SK-N-SH treated with all-trans-retinoic acid at 6 μM for 48 hours (cell line): ENCODE measurements around the gene TBXAS1.

Source experiments
- CSDC2 ChIP-seq: fragments of 250-450 bp; sonication (Bioruptor Pico); IDR thresholded peaks from 2 replicates; pipeline ENCODE4 v1.5.0; 2020; ENCODE audit warnings: mild to moderate bottlenecking, moderate library complexity
- OSR1 ChIP-seq: fragments of 250-450 bp; sonication (Bioruptor Pico); IDR thresholded peaks from 2 replicates; pipeline ENCODE4 v1.8.0; 2022; ENCODE audit warnings: moderate library complexity, mild to moderate bottlenecking, inconsistent platforms
- PPARA ChIP-seq: fragments of 250-450 bp; sonication (Bioruptor Pico); IDR thresholded peaks from 2 replicates; pipeline ENCODE4 v1.5.0; 2020; ENCODE audit warnings: mild to moderate bottlenecking, borderline replicate concordance
- ZFP3 ChIP-seq: fragments of 250-450 bp; sonication (Bioruptor Pico); IDR thresholded peaks from 2 replicates; pipeline ENCODE4 v1.5.0; 2020; ENCODE audit warnings: mild to moderate bottlenecking, moderate library complexity
- TF ChIP-seq, protein P1 (sequence below): fragments of 250-450 bp; sonication (Bioruptor Pico); IDR thresholded peaks from 2 replicates; pipeline ENCODE4 v1.8.0; 2020; ENCODE audit warnings: mild to moderate bottlenecking, moderate library complexity, borderline replicate concordance
- TF ChIP-seq, protein P2 (sequence below): fragments of 250-450 bp; sonication (Bioruptor Pico); IDR thresholded peaks from 2 replicates; pipeline ENCODE4 v1.5.1; 2020; ENCODE audit warnings: low read depth, mild to moderate bottlenecking, moderate library complexity

DNA sequence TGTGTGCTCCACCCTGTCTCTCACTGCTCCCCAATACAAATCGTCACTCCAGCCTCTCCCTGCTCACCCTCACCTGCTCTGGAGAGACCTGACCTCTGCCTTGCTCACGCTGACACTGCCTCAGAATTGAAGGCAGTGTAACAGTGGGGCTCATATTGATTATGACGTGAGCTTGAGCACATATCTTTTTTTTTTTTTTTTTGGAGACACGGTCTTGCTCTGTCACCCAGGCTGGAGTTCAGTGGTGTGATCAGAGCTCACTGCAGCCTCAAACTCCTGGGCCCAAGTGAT is 84.7 kb downstream of the TBXAS1 start:
- TF ChIP-seq ZFP3: no peak
- no peak for TF ChIP-seq PPARA (CRISPR knock-in tag)
- TF ChIP-seq, protein P1, sequence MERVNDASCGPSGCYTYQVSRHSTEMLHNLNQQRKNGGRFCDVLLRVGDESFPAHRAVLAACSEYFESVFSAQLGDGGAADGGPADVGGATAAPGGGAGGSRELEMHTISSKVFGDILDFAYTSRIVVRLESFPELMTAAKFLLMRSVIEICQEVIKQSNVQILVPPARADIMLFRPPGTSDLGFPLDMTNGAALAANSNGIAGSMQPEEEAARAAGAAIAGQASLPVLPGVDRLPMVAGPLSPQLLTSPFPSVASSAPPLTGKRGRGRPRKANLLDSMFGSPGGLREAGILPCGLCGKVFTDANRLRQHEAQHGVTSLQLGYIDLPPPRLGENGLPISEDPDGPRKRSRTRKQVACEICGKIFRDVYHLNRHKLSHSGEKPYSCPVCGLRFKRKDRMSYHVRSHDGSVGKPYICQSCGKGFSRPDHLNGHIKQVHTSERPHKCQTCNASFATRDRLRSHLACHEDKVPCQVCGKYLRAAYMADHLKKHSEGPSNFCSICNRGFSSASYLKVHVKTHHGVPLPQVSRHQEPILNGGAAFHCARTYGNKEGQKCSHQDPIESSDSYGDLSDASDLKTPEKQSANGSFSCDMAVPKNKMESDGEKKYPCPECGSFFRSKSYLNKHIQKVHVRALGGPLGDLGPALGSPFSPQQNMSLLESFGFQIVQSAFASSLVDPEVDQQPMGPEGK (CRISPR knock-in tag): no peak
- no peak for TF ChIP-seq CSDC2 (CRISPR knock-in tag)
- no peak for TF ChIP-seq OSR1 (CRISPR knock-in tag)
- TF ChIP-seq, protein P2, sequence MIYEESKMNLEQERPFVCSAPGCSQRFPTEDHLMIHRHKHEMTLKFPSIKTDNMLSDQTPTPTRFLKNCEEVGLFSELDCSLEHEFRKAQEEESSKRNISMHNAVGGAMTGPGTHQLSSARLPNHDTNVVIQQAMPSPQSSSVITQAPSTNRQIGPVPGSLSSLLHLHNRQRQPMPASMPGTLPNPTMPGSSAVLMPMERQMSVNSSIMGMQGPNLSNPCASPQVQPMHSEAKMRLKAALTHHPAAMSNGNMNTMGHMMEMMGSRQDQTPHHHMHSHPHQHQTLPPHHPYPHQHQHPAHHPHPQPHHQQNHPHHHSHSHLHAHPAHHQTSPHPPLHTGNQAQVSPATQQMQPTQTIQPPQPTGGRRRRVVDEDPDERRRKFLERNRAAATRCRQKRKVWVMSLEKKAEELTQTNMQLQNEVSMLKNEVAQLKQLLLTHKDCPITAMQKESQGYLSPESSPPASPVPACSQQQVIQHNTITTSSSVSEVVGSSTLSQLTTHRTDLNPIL (CRISPR knock-in tag): no peak
